Fibroblast of lung (primary cell): ENCODE results near the gene SPEN.

Experiments
- CTCF ChIP-seq, 2 donors: IDR thresholded peaks in 1 of 2; conservative IDR thresholded peaks in 1 of 2; 1 replicate in 1 of 2; 2 replicates in 1 of 2; pipeline ENCODE4 v1.5.1; 2011 to 2012; ENCODE audit warnings: low read length in 2 of 2, control low read depth in 1 of 2, inconsistent platforms in 1 of 2, low read depth in 1 of 2, mild to moderate bottlenecking in 1 of 2
- EZH2 ChIP-seq: IDR thresholded peaks from 2 replicates; pipeline ENCODE4 v1.5.1; 2012; ENCODE audit warnings: low read length, control low read depth, mild to moderate bottlenecking; ENCODE audit errors: missing control alignments

DNA sequence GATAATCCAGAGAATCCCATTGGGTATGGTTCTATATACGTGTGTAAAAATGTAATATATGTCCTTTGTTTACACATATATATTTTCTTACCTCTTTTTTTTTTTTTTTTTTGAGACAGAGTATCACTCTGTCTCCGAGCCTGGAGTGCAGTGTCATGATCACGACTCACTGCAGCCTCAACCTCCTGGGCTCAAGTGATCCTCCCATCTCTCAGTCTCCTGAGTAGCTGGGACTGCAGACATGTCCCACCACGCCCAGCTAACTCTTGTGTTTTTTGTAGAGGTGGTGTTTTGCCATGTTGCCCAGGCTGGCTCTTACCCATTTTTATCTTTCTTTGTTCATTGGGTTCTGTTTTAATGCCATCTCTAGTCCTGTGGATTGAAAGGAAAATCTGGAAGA lies 68.9 kb downstream of the SPEN start:
- TF ChIP-seq CTCF (conservative IDR thresholded peaks at IDR 0.05 in 1 of 2, IDR thresholded peaks at IDR 0.05 in 1 of 2; ENCODE audit: low read depth in 1 of 2, low read length in 2 of 2): no peak
- no peak for TF ChIP-seq EZH2
